ENCODE measurements around the gene TSPAN14. TPM values are rescaled to one million over a fixed set of nuclear protein-coding genes. Genes with fewer than 3 reads are reported as not detected.

TSPAN14 gene, protein sequence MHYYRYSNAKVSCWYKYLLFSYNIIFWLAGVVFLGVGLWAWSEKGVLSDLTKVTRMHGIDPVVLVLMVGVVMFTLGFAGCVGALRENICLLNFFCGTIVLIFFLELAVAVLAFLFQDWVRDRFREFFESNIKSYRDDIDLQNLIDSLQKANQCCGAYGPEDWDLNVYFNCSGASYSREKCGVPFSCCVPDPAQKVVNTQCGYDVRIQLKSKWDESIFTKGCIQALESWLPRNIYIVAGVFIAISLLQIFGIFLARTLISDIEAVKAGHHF
- total RNA-seq (2022; extraction: Qiagen RNA extraction; ENCODE audit: low read depth) = 94.6 to 171 TPM (median 161 TPM) in 5 replicates

GRCh38 chr10:80453842-80454512 is at the start of gene TSPAN14:
Gene TSPAN14, plus strand, starts transcription at chr10:80454310. Its CDS starts 34,924 bp downstream, at chr10:80489234.

DNA sequence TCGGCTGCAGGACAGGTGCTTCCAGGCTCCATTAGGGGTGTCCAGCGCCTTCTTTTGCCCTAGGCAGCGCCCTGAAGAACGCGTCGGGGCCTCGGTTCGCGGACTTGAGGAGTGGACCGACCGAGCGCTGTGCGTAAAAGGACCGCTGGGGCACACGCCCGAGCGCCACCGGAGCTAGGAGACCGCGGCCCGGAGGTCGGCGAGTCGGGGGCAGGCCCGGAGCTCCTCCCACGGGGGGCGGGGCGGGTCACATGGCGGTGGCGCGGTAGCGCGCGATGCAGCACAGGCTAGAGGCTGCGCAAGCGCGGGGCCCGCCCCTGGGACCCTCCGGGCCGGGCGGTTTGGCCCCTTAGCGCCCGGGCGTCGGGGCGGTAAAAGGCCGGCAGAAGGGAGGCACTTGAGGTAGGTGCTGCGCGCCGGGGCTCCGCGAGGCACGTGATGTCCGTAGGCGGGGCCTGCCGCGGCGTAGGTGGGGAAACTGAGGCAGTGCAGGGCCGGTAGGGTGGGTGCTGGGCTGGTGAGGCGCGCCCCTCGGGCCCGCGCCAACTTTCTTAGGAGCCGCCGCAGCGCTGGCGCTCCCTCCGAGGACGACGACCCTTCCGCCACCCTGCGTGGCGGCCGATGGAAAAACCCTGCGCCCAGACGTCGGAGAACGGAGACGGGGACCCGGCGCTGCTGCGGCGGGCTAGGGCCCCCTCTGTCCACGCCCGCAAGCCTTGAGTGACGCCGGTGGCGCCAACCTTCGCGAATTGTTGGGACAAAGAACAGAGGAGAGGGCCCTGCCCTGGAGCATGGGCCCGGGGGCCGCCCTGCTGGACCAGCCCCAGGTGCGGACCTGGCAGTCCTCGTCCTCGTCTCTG is 45.6 kb upstream of the TSPAN14 start, which contains the start of gene PRXL2A:
PRXL2A (plus strand) TSS at position 310 of the 860 bp plus-strand sequence. CDS start 11,917 bp downstream, outside the sequence.

GRCh38 chr10:80537736-80538480 is 83.8 kb downstream of the TSPAN14 start, which contains the start of gene SH2D4B:
Gene SH2D4B, plus strand, starts transcription at chr10:80537902. Its CDS starts 430 bp downstream, at chr10:80538332.

Other genes starting within 250 kb of the TSPAN14 start
- gene ANXA11, start 248.8 kb upstream of the TSPAN14 start, total RNA-seq (2022; extraction: Qiagen RNA extraction; ENCODE audit: low read depth) = 191 to 224 TPM (median 205 TPM) in 5 replicates
- 0.05 to 0.15 TPM in 2 of 5 replicates, not detected in the others for gene MAT1A, start 164.7 kb upstream of the TSPAN14 start, total RNA-seq (2022; extraction: Qiagen RNA extraction; ENCODE audit: low read depth)
- not detected in 5 replicates for gene DYDC1, start 97.6 kb upstream of the TSPAN14 start, total RNA-seq (2022; extraction: Qiagen RNA extraction; ENCODE audit: low read depth)
- gene DYDC2, start 97.5 kb upstream of the TSPAN14 start, total RNA-seq (2022; extraction: Qiagen RNA extraction; ENCODE audit: low read depth) = 0.36 TPM in 1 of 5 replicates, not detected in the others
- 41.3 to 61.7 TPM (median 42.7 TPM) in 5 replicates for gene PRXL2A, start 45.8 kb upstream of the TSPAN14 start, total RNA-seq (2022; extraction: Qiagen RNA extraction; ENCODE audit: low read depth)
- 0.04 TPM in 1 of 5 replicates, not detected in the others for gene SH2D4B, start 83.6 kb downstream of the TSPAN14 start, total RNA-seq (2022; extraction: Qiagen RNA extraction; ENCODE audit: low read depth)

Data from A549 treated with ZK216348 at 1 μM for 4 hours (cell line).